ENCODE data around the gene UBE2K.

GRCh38 chr4:39648213-39648612 is 49.7 kb upstream of the UBE2K start:
- TF ChIP-seq, protein P1, sequence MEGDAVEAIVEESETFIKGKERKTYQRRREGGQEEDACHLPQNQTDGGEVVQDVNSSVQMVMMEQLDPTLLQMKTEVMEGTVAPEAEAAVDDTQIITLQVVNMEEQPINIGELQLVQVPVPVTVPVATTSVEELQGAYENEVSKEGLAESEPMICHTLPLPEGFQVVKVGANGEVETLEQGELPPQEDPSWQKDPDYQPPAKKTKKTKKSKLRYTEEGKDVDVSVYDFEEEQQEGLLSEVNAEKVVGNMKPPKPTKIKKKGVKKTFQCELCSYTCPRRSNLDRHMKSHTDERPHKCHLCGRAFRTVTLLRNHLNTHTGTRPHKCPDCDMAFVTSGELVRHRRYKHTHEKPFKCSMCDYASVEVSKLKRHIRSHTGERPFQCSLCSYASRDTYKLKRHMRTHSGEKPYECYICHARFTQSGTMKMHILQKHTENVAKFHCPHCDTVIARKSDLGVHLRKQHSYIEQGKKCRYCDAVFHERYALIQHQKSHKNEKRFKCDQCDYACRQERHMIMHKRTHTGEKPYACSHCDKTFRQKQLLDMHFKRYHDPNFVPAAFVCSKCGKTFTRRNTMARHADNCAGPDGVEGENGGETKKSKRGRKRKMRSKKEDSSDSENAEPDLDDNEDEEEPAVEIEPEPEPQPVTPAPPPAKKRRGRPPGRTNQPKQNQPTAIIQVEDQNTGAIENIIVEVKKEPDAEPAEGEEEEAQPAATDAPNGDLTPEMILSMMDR (IDR thresholded peaks at IDR 0.05) = no peak
- no peak for TF ChIP-seq POLR2AphosphoS5 (IDR thresholded peaks at IDR 0.05; ENCODE audit: insufficient read depth in 1 of 2, low read depth in 1 of 2)
- TF ChIP-seq POLR2A (IDR thresholded peaks at IDR 0.05) = no peak

Measured in vagina (tissue), 2 donors.